Stomach smooth muscle (tissue), 2 donors: ENCODE measurements around the gene WHRN.

Source experiments
- H3K27ac ChIP-seq: one replicate; pipeline ENCODE4 v1.7.0; 2013; ENCODE audit warnings: mild to moderate bottlenecking, low read length, inconsistent platforms
- H3K27me3 ChIP-seq, 2 donors: one replicate each; pipeline ENCODE4 v1.7.0; 2013; ENCODE audit warnings: low read length in 2 of 2; ENCODE audit not compliant: insufficient read depth in 2 of 2, control insufficient read depth in 1 of 2
- H3K36me3 ChIP-seq, 2 donors: one replicate each; pipeline ENCODE4 v1.7.0; 2013; ENCODE audit warnings: low read length in 2 of 2; ENCODE audit not compliant: control insufficient read depth in 2 of 2, insufficient read depth in 2 of 2
- H3K4me1 ChIP-seq: one replicate; pipeline ENCODE4 v1.7.0; 2013; ENCODE audit warnings: low read length; ENCODE audit not compliant: control insufficient read depth, insufficient read depth
- H3K4me3 ChIP-seq, 2 donors: one replicate each; pipeline ENCODE4 v1.7.0; 2013; ENCODE audit warnings: low read length in 2 of 2
- H3K9ac ChIP-seq, 2 donors: one replicate each; pipeline ENCODE4 v1.7.0; 2013; ENCODE audit warnings: low read length in 2 of 2, mild to moderate bottlenecking in 1 of 2
- H3K9me3 ChIP-seq, 2 donors: one replicate each; pipeline ENCODE4 v1.7.0; 2013; ENCODE audit warnings: low read length in 2 of 2; ENCODE audit not compliant: control insufficient read depth in 2 of 2
- donor health status: healthy.
- donor health status: Pancreatic carcinoma.

The WHRN gene

GRCh38 chr9:114471157-114471556 lies 34.1 kb downstream of the WHRN start:
- Histone ChIP-seq H3K36me3 (peaks cover 6 to 7% of the 10 kb centered on the region in 2 donors), H3K27ac (no peak overlapping the region), H3K9me3 (no peaks in the 10 kb centered on the region), H3K4me1 (no peaks in the 10 kb centered on the region), H3K27me3 (no peaks in the 10 kb centered on the region), H3K4me3 (no peak overlapping the region), H3K9ac (no peak overlapping the region)

GRCh38 chr9:114470581-114470980 lies 34.7 kb downstream of the WHRN start:
- H3K9me3 ChIP-seq: no peaks in the 10 kb centered on the region

GRCh38 chr9:114470121-114470520 lies 35.2 kb downstream of the WHRN start:
- H3K36me3 ChIP-seq: peaks cover 6 to 9% of the 10 kb centered on the region in 2 donors
- no peak overlapping the region for H3K27ac ChIP-seq
- H3K4me3 ChIP-seq: no peak overlapping the region
- H3K4me1 ChIP-seq: no peaks in the 10 kb centered on the region
- H3K9me3 ChIP-seq: no peaks in the 10 kb centered on the region
- H3K27me3 ChIP-seq: no peaks in the 10 kb centered on the region
- H3K9ac ChIP-seq: no peak overlapping the region

More at GRCh38 chr9:114470581-114470980, 34.7 kb downstream of the WHRN start:
- Histone ChIP-seq H3K27me3 (no peaks in the 10 kb centered on the region), H3K4me3 (no peak overlapping the region), H3K9ac (no peak overlapping the region), H3K36me3 (peaks cover 5 to 6% of the 10 kb centered on the region in 2 donors), H3K27ac (no peak overlapping the region), H3K4me1 (no peaks in the 10 kb centered on the region)

GRCh38 chr9:114469091-114469853 lies 36.0 kb downstream of the WHRN start:
- H3K4me1 ChIP-seq: no peaks in the 10 kb centered on the region
- H3K36me3 ChIP-seq: peaks cover 6 to 11% of the 10 kb centered on the region in 2 donors
- no peak overlapping the region for H3K4me3 ChIP-seq
- no peaks in the 10 kb centered on the region for H3K9me3 ChIP-seq
- H3K27ac ChIP-seq: no peak overlapping the region
- H3K27me3 ChIP-seq: no peaks in the 10 kb centered on the region
- H3K9ac ChIP-seq: no peak overlapping the region

- Histone ChIP-seq H3K27me3 (no peaks in the 10 kb centered on the region), H3K27ac (no peak overlapping the region), H3K36me3 (peaks cover 6 to 9% of the 10 kb centered on the region in 2 donors), H3K4me1 (no peaks in the 10 kb centered on the region), H3K9ac (no peak overlapping the region), H3K9me3 (no peaks in the 10 kb centered on the region), H3K4me3 (no peak overlapping the region)
Observed at GRCh38 chr9:114467910-114468309, 37.4 kb downstream of the WHRN start.

GRCh38 chr9:114467226-114467750 lies 38.0 kb downstream of the WHRN start:
- Histone ChIP-seq H3K27me3 (no peaks in the 10 kb centered on the region), H3K27ac (no peak overlapping the region)

GRCh38 chr9:114465906-114466900 lies 39.1 kb downstream of the WHRN start:
- H3K9me3 ChIP-seq: no peaks in the 10 kb centered on the region
- no peak overlapping the region for H3K4me3 ChIP-seq
- H3K27me3 ChIP-seq: no peaks in the 10 kb centered on the region
- no peaks in the 10 kb centered on the region for H3K4me1 ChIP-seq
- no peak overlapping the region for H3K9ac ChIP-seq
- no peak overlapping the region for H3K27ac ChIP-seq
- H3K36me3 ChIP-seq: peaks cover 7 to 11% of the 10 kb centered on the region in 2 donors

More at GRCh38 chr9:114467226-114467750, 38.0 kb downstream of the WHRN start:
- no peaks in the 10 kb centered on the region for H3K4me1 ChIP-seq
- peaks cover 6 to 9% of the 10 kb centered on the region in 2 donors for H3K36me3 ChIP-seq
- H3K9me3 ChIP-seq: no peaks in the 10 kb centered on the region
- no peak overlapping the region for H3K4me3 ChIP-seq
- no peak overlapping the region for H3K9ac ChIP-seq

- Histone ChIP-seq H3K27ac (no peak overlapping the region), H3K36me3 (peaks cover 8 to 11% of the 10 kb centered on the region in 2 donors), H3K9ac (no peak overlapping the region), H3K4me1 (no peaks in the 10 kb centered on the region), H3K4me3 (no peak overlapping the region), H3K27me3 (no peaks in the 10 kb centered on the region), H3K9me3 (no peaks in the 10 kb centered on the region)
Observed at GRCh38 chr9:114465417-114465816, 39.9 kb downstream of the WHRN start.

GRCh38 chr9:114464281-114465051 lies 40.8 kb downstream of the WHRN start:
- Histone ChIP-seq H3K9ac (no peak overlapping the region), H3K9me3 (no peaks in the 10 kb centered on the region), H3K4me1 (no peaks in the 10 kb centered on the region), H3K27ac (no peak overlapping the region), H3K27me3 (no peaks in the 10 kb centered on the region), H3K36me3 (peaks cover 2 to 11% of the 10 kb centered on the region in 2 donors), H3K4me3 (no peak overlapping the region)

- Histone ChIP-seq H3K9me3 (no peaks in the 10 kb centered on the region), H3K27me3 (no peaks in the 10 kb centered on the region), H3K27ac (no peak overlapping the region), H3K4me3 (no peak overlapping the region), H3K36me3 (peaks cover 2 to 9% of the 10 kb centered on the region in 2 donors), H3K4me1 (no peaks in the 10 kb centered on the region), H3K9ac (no peak overlapping the region)
Observed at GRCh38 chr9:114462791-114463190, 42.5 kb downstream of the WHRN start.
